HG03342 (cell line): Measurements from ENCODE around the gene NPLOC4.

Source experiments
- ATAC-seq: cut with Tn5 transposase; IDR thresholded peaks from one replicate; pipeline ENCODE4 v1.9.1; 2021; ENCODE audit warnings: mild to moderate bottlenecking, moderate library complexity; ENCODE audit not compliant: unreplicated experiment

NPLOC4 gene

DNA sequence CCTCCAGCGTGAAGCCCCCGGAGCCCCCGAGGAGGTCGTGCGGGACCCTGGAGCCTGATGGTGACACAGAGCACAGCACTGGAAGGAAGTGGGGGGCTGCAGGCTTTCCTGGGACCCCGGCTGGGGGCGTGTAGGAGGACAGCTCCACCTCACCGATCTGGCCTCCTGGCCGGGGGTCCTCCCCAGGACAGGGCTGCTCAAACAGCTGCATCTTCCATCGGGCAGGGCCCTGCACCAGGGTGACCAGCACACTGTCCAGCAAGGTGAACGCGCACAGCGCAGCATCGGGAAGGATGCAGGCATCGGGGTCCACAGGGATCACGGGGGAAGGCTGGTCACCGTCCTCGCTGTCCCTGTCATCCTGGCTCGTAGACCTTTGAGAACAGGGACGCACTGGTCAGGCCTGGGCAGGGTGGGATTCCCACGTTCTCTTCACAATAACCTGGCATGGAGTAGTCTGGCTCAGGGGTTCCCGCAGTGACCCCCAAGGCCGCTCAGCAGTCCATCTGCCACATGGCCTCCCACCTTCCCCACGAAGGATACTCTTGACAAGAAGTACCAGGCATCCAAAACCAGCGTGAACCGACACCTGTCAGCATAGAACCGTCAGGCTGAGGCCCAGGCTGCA, 86.0 kb downstream of the NPLOC4 start:
- ATAC-seq = no peak

DNA sequence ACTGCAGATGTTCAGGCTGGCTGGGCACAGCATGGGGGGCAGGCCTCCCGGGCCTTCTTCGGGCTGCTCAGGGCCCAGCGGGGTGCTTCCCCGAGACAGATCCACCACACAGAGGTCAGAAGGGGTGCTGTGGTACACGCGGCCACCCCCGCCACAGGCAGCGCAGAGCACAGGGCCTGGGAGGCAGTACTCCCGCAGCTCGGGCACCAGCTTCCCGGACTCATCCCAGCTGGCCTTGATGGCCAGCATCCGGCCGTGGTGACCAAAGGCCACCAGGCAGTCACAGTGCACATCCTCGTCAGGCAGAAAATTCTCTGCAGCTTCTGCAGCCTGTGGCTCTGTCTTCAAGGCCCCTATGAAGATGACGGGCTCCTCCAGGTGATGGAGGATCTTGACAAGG, 86.6 kb downstream of the NPLOC4 start:
- ATAC-seq = no peak

DNA sequence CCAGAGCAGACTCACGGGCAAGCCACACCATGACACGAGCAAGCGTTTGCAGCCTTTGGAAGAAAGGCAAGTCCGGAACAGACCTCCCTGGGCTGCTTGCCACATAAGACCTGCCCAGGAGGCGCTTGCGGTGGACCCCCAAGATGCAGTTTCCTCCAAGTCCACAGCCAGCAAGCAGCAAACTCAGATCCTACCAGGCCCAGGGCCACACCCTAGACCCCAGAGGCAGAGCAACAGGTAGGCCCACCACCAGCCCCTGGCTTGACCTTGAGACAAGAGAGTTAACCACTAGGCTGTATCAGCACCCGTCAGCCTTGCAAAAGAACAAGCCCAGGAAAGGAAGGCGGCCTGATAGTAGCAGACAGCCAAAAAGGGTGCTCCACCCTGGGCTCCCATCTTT, 87.1 kb downstream of the NPLOC4 start:
- no peak for ATAC-seq

DNA sequence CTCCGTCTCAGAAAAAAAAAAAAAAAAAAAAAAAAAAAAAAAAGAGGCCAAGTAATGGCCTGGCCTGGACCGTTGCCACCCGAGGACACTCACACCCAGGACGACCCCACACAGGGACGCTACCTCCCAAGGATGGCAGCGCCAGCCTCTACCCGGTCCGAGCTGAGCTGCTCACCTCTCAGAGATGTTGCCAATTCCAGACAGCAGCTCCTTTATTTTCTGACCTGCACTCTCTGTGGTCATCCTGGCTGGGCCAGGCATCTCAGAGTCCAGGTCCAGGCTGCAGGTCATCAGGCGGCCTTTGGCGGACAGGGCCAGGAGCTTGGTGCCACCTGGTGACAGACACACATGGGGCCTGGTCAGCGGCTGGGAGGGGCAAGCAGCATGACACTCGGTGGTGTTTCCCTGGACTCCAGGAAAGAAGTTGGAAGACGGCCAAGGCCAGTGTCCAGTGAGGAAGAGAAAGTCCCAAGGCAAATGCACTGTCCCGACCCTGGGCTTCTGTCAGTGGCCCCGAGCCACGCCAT, 87.8 kb downstream of the NPLOC4 start:
- ATAC-seq = no peak

DNA sequence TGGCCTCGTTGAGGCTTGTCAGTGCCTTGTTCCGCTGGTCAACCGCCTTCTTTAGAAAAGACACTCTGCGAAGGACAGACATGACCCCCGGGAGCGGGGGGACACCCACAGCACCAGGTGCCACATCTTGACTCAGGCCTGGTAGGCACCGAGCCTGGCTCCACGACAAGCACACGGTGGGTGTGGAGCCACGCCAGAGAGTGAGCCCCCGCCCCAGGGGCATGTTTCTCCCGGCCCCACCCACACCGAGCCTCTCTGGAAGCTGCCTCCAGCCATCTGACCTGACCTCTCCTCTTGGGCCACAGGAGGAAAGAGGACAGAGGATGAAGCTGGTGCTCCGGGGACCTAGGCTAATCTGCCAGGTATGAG, 89.3 kb downstream of the NPLOC4 start:
- no peak for ATAC-seq

DNA sequence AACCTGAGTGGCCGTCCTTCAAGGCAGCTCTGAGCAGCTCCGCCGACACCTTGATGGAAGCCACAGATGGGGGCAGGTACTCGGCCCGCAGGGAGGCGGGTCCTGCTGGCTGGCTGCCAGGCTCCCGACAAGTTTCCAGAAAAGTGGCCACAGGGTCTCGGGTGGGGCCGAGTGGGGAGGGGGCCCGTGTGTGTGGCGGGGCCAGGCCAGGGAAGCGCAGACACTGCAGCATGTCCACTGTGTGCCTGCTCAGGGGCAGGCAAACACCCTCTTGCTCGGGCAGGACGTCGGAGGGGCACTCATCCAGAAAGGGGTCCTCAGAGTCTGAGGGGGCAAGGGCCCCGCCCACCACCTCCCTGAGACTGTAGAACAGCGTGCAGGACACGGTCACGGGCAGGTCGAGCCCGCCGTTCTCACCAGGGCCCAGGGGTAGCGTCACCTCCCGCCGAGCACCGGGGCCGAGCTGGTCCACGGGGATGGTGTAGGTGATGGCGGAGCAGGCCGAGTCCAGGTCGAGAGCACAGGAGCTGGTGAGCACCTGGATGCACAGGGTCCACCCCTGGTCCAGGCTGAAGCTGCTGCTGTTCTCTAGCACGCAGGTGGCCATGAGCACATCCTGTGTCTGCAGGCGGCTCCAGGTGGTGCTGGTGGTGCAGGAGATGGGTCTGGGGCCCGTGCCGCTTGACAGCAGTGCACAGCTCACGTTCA, 89.9 kb downstream of the NPLOC4 start:
- ATAC-seq = no peak

DNA sequence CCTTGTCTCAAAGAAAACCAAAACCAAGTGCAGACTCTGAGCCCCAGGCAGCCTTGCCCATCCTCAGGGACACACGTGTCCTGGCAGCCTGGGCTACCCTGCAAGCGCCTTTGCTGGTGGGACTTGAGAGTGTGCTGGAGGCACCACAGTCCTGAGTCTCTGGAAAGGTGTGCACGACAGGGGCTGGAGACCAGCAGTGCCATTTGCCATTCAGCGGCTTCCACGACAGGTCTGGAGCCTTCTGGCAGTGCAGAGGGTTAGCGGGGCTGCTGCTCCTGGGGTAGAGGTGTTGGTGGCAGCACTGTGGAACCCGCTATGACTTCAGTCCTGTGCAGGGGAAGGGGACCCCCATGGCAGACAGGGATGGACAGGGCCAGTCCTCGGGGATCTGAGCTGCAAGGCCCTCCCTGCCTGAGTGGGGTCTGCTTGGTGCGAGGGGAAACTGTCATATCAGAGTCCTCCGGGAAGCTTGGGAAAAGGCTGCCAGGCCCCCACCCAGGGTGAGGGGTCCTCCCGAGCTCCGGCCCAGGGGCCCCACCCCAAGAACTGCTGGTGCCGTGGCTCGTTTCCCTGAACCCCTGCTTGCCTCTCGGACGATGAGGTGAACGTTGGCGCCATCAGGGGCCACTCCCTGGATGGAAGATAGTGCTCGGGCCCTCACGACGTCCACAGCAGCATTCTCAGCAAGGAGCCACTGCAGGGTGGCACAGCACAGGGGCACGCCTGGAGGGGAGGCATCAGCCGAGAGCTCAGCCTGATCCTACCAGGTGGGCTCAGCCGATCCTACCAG, 91.6 kb downstream of the NPLOC4 start:
- no peak for ATAC-seq

DNA sequence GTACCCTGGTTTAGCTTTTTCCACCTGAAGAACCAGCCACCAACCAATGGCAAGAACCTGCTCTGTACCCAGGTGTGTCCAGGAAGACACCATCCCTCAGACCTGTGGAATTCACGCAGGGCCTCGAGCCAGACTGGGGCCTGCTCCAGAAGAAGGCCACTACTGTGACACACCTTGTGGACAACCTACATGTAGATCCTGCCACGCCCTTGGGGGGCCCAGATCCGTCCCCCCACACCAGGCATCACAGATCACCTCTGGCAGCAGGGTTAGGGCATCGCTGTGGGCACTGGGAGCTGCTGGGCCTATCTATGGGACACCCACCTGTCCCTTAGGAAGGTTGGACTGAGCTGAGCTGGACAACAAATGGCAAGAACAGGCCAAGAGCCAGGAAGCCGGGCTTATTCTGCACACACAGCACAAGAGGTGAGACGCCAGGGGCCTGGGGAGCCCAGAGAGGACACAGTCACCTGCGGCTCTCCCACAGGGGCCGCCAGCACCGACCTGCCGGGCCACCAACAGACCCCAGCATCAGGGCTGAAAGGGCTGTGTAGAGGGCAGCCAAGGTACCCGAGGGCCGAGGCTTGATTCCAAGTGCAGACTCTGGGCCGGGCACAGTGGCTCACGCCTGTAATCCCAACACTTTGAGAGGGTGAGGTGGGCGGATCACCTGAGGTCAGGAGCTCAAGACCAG, 92.5 kb downstream of the NPLOC4 start:
- no peak for ATAC-seq

DNA sequence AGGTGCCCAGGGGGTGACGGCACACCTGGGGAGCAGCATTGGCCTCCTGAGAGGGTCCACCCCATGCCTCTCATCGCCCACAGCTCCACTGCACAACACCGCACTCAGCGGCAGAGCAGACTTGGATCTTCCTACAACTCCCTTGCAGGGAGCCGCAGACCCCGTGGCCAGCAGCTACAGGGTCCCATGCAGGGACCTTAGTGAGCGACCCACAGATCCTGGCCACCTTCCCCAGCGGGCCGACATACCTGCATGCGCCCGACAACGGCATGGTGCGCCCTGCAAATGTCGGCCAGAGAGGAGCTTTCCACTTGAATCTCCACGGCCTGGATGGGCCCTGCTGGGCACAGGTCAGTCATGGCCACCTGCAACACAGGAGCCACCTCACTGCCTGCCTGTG, 93.2 kb downstream of the NPLOC4 start:
- no peak for ATAC-seq

DNA sequence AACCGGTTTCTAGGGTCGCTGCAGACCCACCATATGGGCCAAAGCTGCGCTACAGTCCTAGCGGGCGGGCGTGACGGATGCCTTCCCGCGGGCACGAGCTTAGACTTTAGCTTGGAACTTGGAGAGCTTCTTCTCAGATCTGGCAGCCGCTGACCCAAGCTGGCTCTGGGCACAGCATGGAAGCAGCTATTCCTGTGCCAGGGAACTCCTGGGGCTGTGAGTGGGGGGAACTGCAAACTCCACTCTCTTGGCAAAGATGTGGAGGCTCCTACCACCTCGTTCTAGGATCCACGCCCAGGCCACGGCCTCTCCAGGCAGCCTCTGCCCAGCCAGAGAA, 93.6 kb downstream of the NPLOC4 start:
- no peak for ATAC-seq

DNA sequence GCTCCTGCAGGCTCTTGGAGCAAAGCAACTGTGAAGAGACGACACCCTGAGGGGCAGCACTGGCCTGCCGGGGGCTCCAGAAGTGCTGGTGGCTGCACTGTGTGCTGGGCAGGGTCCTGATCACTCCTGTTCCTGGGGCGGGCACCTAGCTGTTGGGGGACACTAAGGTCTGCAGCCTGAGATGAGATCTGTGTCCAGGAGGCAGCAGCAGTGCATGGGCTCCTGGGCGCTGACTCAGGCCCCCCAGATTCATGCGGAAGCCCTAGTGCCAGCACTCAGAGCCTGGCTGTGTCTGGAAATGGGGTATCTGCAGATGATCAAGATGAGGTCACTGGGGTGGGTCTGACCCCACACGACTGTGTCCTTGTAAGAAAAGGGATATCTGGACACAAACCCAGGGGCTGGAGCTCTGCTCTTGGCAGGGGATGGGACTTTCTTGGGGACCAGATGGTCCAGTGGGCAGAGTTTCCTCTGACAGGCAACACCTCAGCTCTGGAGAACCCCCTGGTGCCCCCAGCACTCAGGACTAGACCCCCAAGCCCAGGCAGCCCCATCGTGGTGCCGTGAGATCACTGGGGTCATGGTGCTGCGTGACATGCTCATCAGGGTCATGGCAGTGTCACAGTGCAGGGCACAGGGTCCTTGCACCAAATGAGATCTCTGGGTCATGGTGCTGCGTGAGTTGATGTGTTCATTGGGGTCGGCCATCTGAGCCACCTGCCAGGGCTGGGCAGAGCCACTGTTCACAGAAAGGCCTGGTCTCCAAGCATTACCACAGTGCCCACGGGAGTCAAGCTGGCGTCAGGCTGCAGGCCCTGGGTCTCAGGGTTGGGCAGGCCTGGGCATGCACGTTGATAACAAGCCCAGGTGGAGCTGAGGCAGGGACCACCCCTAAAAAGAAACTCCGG, 94.2 kb downstream of the NPLOC4 start:
- no peak for ATAC-seq

DNA sequence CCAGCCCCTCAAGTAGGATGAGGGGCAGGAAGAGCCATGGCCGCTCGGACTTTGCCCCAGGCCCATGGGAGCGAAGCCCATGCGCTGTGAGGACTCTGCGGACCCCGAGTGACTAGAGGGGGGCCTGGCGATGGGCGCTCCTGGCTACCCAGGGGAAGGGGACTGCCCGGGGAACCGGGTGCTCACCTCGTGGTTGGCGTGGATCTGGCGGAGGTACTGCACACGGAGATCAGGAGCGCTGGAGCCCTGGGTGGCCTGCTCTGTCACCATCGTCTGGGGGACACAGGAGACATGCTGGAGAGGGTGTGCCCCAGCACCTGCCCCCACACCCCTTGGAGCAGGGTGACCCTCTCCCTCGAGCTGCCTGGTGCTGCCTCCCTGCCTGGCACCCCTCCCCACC, 95.8 kb downstream of the NPLOC4 start:
- ATAC-seq = no peak

DNA sequence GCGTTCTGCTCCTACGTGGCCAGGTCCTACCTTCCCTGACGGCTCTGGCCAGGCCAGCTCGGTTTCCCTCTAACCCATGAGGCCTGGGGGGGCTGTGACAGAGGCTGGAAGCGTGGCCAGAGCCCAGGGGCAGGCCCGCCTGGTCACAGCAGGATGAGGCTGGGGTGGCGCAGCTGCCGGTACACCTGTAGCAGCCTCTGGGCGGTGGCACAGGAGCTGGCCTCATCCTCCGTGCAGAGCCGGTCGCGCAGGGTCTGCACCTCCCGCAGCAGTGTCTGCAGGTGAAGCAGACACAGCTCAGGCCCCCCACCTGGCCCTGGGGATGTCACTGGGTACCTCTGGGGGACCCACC, 96.3 kb downstream of the NPLOC4 start:
- ATAC-seq = no peak

DNA sequence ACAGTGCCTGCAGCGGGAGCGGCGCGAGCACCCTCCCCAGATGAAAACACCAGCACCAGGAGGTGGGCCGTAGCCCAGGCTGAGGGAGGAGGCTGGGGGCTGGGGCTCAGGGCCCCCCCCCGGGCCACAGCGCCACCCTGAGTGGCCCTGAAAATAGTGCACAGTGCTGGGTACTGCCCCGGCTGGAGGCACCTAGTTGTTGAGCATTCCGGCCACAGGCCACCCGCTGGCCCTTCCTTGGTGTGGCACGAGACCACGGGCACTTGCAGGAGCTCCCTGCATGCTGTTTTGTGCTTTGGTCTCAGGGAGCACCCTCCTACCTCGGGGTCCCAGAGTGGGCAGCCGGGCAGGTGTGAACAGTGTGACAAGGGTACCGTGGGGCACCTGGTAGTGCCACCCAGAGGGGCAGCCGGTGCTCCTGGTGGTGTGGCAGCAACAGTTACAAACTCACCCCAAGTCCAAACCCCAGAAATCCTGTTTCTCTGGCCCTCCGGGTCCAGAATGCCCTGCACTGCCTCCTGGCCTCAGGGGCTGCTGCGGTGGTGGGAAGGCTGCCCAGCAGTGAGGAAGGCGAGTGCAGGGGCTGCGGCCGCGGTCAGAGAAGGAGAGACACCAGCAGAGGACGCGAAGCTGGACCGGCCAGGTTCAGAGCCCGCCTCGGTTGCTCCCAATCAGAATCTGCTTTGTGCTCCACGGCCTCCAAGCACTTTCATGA, 96.8 kb downstream of the NPLOC4 start:
- ATAC-seq = no peak

DNA sequence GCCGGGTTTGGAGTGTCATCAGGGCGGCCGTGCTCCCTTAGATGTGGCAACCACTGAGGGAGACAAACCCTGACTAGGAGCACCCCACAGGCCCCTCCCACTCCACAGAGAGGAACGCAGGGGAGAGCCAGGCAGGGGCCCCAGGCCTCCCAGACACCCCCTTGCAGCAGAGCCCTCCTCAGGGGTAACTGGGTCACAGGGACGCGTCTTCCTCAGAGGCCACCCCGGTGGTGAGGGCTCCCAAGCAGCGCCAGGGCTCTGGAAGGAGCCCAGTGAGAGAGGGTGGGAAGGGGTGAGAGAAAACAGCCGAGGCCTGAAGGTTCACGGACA, 97.4 kb downstream of the NPLOC4 start:
- no peak for ATAC-seq

DNA sequence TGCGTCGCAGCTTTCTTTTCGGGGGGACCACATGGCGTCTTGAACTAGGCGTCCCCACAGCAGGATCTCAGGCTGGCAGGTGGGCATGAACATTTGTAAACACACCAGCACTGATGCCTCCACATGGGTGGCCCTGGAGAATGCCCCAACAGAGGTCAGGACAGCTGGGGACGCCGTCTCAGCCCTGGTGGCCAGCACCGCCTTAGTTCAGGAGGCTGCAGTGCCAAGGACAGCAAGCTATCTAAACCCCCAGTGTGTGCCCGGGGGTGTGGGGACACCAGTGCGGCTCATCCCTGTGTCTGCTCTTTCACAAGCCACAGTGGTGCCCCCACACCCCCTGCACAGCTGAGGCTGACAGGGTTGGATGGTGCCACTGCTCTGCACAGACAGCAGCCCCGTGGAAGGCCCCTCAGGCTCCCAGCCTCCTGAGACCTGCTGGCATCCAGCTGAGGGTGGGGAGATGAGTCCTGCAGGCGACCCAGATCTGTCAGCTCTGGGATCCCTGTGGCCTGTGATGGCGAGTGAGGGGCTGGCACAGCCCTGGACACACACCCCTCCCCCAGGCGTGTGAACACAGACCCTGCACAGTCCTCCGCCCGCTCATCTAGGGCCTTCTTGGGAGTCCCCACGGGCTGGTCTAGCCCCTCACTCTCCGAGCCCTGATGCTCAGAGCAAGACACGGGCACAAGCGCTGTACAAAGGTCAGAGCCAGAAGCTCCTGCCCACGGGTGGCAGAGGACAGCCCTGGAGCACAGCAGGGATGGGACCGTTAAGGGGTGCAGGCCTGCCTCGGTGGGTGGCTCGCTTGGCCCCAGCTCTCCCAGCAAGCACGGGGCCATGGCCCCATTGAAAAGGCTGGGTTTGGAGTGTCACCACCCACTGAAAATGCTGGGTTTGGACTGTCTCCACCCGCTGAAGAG, 98.0 kb downstream of the NPLOC4 start:
- no peak for ATAC-seq

DNA sequence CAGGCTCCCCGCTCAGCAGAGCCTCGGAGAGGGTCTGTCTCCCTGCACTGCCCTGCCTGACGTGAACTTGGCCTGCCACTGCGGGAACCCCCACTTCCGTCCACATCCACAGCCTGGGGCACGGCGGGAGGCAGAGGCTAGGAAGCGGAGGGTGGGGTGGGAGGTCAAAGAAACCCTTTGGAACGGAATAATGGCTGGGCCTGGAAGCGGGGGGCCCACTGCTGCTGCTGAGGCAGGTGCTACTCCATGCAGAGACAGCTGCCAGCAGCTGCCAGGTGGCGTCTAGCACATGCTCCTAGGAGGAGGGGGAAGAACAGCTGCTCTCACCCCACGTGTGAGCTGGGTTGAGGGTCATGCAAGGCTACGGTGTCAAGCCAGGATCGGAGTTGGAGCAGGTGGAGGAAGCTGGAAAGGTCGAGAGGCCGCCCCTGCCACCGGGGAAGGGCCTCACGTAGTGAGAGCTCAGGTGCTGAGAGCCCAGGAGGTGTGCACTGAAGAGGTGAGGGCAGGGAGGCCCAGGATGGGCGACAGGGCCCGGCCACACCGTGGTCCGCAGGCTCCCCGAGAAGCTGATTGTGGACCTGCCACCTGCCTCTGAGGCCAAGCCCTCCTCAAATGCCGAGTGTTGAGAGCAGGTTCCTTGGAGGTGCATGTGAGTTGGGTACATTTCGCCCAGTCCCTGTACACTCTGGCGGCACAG, 98.9 kb downstream of the NPLOC4 start:
- no peak for ATAC-seq

DNA sequence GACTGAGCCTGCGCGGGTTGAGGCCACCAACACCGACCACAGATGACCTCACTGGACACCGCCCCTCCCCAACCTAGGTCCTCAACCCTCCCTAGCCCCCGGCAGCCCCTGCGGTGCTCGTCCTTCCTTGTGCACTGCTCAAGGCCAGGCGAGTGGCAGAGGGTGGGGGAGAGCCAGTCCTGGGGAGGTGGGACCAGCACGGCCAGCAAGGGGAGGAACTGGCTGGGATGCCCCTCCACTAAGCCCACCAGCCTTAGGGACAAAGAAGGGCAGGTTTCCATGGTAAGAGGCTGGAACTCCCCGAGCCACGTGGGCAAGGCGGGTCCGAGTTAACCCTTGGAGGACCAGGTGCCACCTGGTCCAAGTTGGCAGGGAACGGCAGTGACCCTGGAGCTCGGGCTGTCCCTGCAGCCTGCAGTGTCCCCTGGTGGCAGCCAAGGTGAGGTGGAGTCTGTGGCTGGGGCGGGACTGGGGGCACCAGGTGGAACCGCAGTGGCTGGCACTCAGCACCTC, 99.5 kb downstream of the NPLOC4 start:
- ATAC-seq = no peak
